Esophagus (tissue), 2 donors: ENCODE data around the gene ATRX. TPM values are rescaled to one million over a fixed set of nuclear protein-coding genes. Genes with fewer than 3 reads are reported as not detected.
A peak's percentile ranks its signal among the peaks of the same experiment; 100 is the strongest.
"Not testable (repeated sequence)": the region's sequence is repeated elsewhere in the genome, so short reads cannot be mapped to it uniquely, and the experiment has no call there.

ENCODE experiments used
- H3K27ac ChIP-seq, 2 donors: one replicate each; pipeline ENCODE4 v1.5.1; 2013; ENCODE audit warnings: low read depth in 2 of 2, mild to moderate bottlenecking in 2 of 2, inconsistent platforms in 1 of 2, low read length in 1 of 2, moderate library complexity in 1 of 2
- H3K27me3 ChIP-seq, 2 donors: one replicate each; pipeline ENCODE4 v1.6.1; 2013; ENCODE audit warnings: low read length in 2 of 2, control low read depth in 1 of 2, mild to moderate bottlenecking in 1 of 2; ENCODE audit not compliant: insufficient read depth in 2 of 2, control insufficient read depth in 1 of 2
- H3K36me3 ChIP-seq, 2 donors: one replicate each; pipeline ENCODE4 v1.6.1; 2013; ENCODE audit warnings: low read length in 1 of 2; ENCODE audit not compliant: control insufficient read depth in 2 of 2, insufficient read depth in 2 of 2
- H3K4me1 ChIP-seq, 2 donors: one replicate each; pipeline ENCODE4 v1.6.1; 2013; ENCODE audit warnings: low read length in 1 of 2; ENCODE audit not compliant: control insufficient read depth in 2 of 2, insufficient read depth in 2 of 2
- H3K4me3 ChIP-seq, 2 donors: one replicate each; pipeline ENCODE4 v1.5.1; 2013; ENCODE audit warnings: low read length in 2 of 2, mild to moderate bottlenecking in 2 of 2, low read depth in 1 of 2, moderate library complexity in 1 of 2
- H3K9me3 ChIP-seq, 2 donors: one replicate each; pipeline ENCODE4 v1.6.1; 2013; ENCODE audit warnings: mild to moderate bottlenecking in 2 of 2, low read depth in 1 of 2, low read length in 1 of 2, moderate library complexity in 1 of 2; ENCODE audit not compliant: control insufficient read depth in 2 of 2, insufficient read depth in 1 of 2
- WGBS, 2 donors: extraction: QIAGEN DNeasy Blood & Tissue Kit; methylation state at CpG; one replicate each; pipeline ENCODE4 v1.1.7; 2013; 5-methylcytosine and 5-hydroxymethylcytosine counted together
- polyA plus RNA-seq, 2 donors: library from polyadenylated mRNA; stranded (reverse); fragments of 200-250 nt; gene quantifications; one replicate each; pipeline ENCODE4 v1.2.3, GENCODE V29; 2013
- donor health status: healthy with polysubstance abuse.
- donor health status: Bipolar disorder and iron deficiency.

ATRX gene
- polyA plus RNA-seq, 2 donors = 7.4 to 12.3 TPM

DNA sequence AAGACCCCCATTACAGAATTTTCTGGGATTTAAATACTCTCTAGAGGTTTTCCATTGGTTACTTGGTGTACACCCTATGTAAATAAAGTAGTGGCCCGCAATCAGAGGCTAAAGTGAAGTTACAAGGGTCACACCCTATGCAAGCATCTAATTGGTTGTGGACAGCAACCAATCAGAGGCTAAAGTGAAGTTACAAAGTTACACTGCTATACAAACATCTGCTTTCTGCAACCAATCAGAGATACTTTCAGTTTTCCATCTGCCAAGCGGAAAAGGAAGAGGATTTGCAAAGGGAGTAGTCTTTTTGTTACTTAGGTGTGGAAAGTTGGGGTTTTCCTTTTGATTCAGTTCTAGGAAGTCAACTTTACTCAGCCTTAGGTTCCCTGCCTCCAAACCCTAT is 2.0 kb upstream of the ATRX start:
- WGBS, 2 donors = 20 to 69% methylated on average over 2 of the region's 2 CpGs
- no peaks in the 10 kb centered on the region for H3K9me3 ChIP-seq
- H3K36me3 ChIP-seq = no peaks in the 10 kb centered on the region
- no peaks in the 10 kb centered on the region for H3K27me3 ChIP-seq
- H3K4me3 ChIP-seq = no peak overlapping the region
- no peaks in the 10 kb centered on the region for H3K4me1 ChIP-seq
- no peak overlapping the region for H3K27ac ChIP-seq

DNA sequence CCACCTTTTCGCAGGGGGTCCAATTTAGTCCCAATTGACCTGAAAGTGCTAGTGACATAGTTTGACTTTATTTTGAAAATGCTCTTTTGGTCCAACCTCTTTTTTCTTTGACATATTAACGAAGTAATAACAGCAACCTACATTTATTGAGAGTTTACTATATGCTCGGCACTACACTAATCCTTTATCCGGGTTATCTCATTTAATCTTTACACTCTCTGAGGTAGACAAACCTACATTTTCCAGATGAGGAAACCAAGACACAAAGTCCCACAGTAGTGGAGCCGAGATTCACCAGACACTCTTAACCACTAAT is 307 bp upstream of the ATRX start:
- Histone ChIP-seq H3K9me3 (no peaks in the 10 kb centered on the region), H3K4me1 (no peaks in the 10 kb centered on the region), H3K4me3 (peak overlapping the region; percentile 59 to 62), H3K27me3 (no peaks in the 10 kb centered on the region), H3K27ac (peak overlapping the region; percentile 68 to 70), H3K36me3 (no peaks in the 10 kb centered on the region)
- 10 to 31% methylated on average over 5 of the region's 5 CpGs for WGBS, 2 donors

DNA sequence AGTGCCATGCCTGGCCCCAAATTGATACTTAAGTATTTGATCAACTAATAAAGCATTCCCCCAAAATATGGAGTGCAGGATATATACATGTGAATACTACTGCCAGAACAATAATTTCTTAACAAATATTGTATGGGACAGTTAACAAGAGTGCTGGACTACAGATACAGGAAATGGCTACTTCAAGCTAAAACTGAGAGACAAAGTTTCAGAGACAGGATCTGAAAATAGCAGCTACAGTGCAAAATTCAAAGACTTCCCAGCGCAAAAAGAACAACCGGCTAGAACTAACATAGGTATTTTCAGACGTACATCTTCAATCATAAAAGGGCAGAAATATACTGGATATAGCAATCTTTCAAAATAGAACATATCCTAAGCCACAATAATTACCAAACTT is 6.3 kb downstream of the ATRX start:
- Histone ChIP-seq H3K27me3 (no peaks in the 10 kb centered on the region), H3K9me3 (no peaks in the 10 kb centered on the region), H3K36me3 (no peaks in the 10 kb centered on the region), H3K4me1 (no peaks in the 10 kb centered on the region), H3K27ac (no peak overlapping the region), H3K4me3 (no peak overlapping the region)
- 59 to 66% methylated on average over 3 of the region's 3 CpGs for WGBS, 2 donors

DNA sequence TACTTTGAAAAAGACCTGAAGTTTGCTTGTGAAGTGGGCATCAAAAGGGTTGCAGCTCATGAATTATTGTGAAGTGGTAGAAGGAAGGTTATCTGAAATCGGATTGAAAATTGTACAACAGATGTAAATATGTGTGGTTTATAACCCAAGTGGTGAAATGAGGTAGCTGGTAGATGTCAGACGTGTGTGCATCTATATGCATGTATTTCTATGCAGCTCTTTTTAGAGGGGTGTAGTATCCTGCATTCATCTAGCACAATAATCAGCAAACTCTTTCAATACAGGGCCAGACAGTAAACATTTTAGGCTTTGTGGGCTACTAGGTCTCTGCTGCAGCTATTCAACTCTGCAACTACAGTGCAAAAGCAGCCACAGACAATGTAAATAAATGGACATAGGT is 9.4 kb downstream of the ATRX start:
- Histone ChIP-seq H3K27ac (no peak overlapping the region), H3K27me3 (no peaks in the 10 kb centered on the region), H3K9me3 (no peaks in the 10 kb centered on the region), H3K4me3 (no peak overlapping the region), H3K36me3 (no peaks in the 10 kb centered on the region), H3K4me1 (no peaks in the 10 kb centered on the region)
- WGBS, 2 donors = 31 to 46% methylated on average over 2 of the region's 2 CpGs

DNA sequence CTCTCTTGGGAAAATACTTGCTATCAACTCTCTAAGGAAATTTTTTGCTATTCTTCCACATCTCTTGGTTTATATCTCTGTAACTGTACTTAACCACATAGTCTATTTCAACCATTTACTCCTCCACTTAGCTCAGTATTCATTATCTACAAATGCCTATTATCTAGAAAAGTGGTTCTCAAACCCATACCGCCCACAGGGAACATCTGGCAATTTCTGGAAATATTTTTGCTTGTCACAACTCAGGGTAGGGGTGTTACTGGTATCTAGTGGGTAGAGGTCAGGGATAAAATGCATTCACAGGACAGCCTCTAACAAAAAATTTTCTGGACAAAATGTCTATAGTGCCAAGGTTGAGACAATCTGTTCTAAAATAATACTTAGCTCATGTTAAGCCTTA is 14.4 kb downstream of the ATRX start:
- Histone ChIP-seq H3K36me3 (no peaks in the 10 kb centered on the region), H3K4me1 (no peaks in the 10 kb centered on the region), H3K4me3 (no peak overlapping the region), H3K27ac (no peak overlapping the region), H3K27me3 (no peaks in the 10 kb centered on the region), H3K9me3 (no peaks in the 10 kb centered on the region)
- 62 to 92% methylated on average over 1 of the region's 1 CpG for WGBS, 2 donors

GRCh38 chrX:77768787-77769186 is 17.2 kb downstream of the ATRX start:
- 65 to 82% methylated on average over 2 of the region's 2 CpGs for WGBS, 2 donors

GRCh38 chrX:77766212-77766611 is 19.8 kb downstream of the ATRX start:
- not testable (repeated sequence) for H3K36me3 ChIP-seq, H3K27ac ChIP-seq, H3K4me3 ChIP-seq, H3K9me3 ChIP-seq, H3K27me3 ChIP-seq, H3K4me1 ChIP-seq
- 97 to 98% methylated on average over 23 to 31 of the region's 33 CpGs for WGBS, 2 donors

More at GRCh38 chrX:77768787-77769186, 17.2 kb downstream of the ATRX start:
- Histone ChIP-seq H3K4me1 (no peaks in the 10 kb centered on the region), H3K9me3 (no peaks in the 10 kb centered on the region), H3K27me3 (no peaks in the 10 kb centered on the region), H3K27ac (no peak overlapping the region), H3K4me3 (no peak overlapping the region), H3K36me3 (no peaks in the 10 kb centered on the region)

DNA sequence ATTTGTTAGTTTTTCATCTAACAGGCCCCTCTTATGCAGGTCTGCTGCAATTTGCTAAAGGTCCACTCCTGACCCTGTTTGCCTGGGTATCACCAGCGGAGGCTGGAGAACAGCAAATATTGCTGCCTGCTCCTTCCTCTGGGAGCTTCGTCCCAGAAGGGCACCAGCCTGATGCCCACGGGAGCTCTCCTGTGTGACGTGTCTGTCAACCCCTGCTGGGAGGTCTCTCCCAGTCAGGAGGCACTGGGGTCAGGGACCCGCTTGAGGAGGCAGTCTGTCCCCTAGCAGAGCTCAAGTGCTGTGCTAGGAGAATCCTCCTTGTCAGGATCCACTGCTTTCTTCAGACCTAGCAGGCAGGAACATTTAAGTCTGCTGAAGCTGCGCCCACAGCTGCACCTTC is 30.5 kb downstream of the ATRX start:
- whole genome bisulfite sequencing, 2 donors = 84 to 96% methylated on average over 6 of the region's 6 CpGs
- H3K36me3 ChIP-seq = no peaks in the 10 kb centered on the region
- H3K27ac ChIP-seq = no peak overlapping the region
- H3K9me3 ChIP-seq = no peaks in the 10 kb centered on the region
- no peaks in the 10 kb centered on the region for H3K4me1 ChIP-seq
- H3K27me3 ChIP-seq = no peaks in the 10 kb centered on the region
- H3K4me3 ChIP-seq = no peak overlapping the region

- H3K36me3 ChIP-seq, H3K9me3 ChIP-seq, H3K27me3 ChIP-seq, H3K4me3 ChIP-seq, H3K4me1 ChIP-seq, H3K27ac ChIP-seq: not testable (repeated sequence)
- WGBS, 2 donors = 90 to 100% methylated on average over 1 of the region's 1 CpG
Measured at GRCh38 chrX:77753942-77754341, 32.1 kb downstream of the ATRX start.

DNA sequence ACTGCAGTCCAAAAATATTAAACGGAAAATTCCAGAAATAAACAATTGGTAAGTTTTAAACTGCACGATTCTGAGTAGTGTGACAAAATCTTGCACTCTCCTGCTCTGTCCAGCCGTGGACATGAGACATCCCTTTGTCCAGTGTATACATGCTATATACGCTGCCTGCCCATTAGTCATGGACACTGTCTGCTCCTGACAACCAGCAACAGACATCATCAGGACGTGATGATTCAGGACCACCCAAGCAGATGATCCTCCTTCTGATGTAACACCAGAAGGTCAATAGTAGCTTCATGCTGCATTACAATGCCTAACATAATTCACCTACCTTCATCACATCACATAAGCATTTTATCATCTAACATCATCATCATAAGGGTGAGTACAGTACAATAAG is 36.3 kb downstream of the ATRX start:
- Histone ChIP-seq H3K27me3 (no peaks in the 10 kb centered on the region), H3K4me3 (no peak overlapping the region), H3K4me1 (no peaks in the 10 kb centered on the region), H3K9me3 (no peaks in the 10 kb centered on the region), H3K36me3 (no peaks in the 10 kb centered on the region), H3K27ac (no peak overlapping the region)
- WGBS, 2 donors = 65 to 74% methylated on average over 5 of the region's 5 CpGs
